ENCODE data around the gene GDI1.

GDI1 gene

GRCh38 chrX:154403858-154404257, 33.1 kb upstream of the GDI1 start:
- peaks cover 22% of the 10 kb centered on the region for H3K36me3 ChIP-seq (ENCODE audit: insufficient read depth, low read length)
- no peak overlapping the region for H3K4me3 ChIP-seq
- H3K27ac ChIP-seq, result no peak overlapping the region
- no peak for TF ChIP-seq POLR2AphosphoS5 (IDR thresholded peaks at IDR 0.05; ENCODE audit: borderline replicate concordance, low read depth, low read length)
- TF ChIP-seq FOXP2 (optimal IDR thresholded peaks at IDR 0.05; ENCODE audit: control extremely low read depth, extremely low read length, insufficient read depth), result no peak
- TF ChIP-seq EZH2 (IDR thresholded peaks at IDR 0.05), result no peak
- no peak overlapping the region for H3K9ac ChIP-seq (ENCODE audit: insufficient read length)
- no peak for DNase-seq (ENCODE audit: low read depth, low spot score)
- H3K9me3 ChIP-seq (ENCODE audit: low read depth, low read length), result no peaks in the 10 kb centered on the region

- TF ChIP-seq EZH2 (IDR thresholded peaks at IDR 0.05) (no peak), POLR2AphosphoS5 (IDR thresholded peaks at IDR 0.05; ENCODE audit: borderline replicate concordance, low read depth, low read length) (no peak), FOXP2 (optimal IDR thresholded peaks at IDR 0.05; ENCODE audit: control extremely low read depth, extremely low read length, insufficient read depth) (no peak)
- no peak for DNase-seq (ENCODE audit: low read depth, low spot score)
- Histone ChIP-seq H3K4me3 (no peak overlapping the region), H3K27ac (no peak overlapping the region), H3K36me3 (ENCODE audit: insufficient read depth, low read length) (peaks cover 14% of the 10 kb centered on the region), H3K9ac (ENCODE audit: insufficient read length) (no peak overlapping the region), H3K9me3 (ENCODE audit: low read depth, low read length) (no peaks in the 10 kb centered on the region)
Measured at GRCh38 chrX:154404625-154405192, 32.2 kb upstream of the GDI1 start.

DNA sequence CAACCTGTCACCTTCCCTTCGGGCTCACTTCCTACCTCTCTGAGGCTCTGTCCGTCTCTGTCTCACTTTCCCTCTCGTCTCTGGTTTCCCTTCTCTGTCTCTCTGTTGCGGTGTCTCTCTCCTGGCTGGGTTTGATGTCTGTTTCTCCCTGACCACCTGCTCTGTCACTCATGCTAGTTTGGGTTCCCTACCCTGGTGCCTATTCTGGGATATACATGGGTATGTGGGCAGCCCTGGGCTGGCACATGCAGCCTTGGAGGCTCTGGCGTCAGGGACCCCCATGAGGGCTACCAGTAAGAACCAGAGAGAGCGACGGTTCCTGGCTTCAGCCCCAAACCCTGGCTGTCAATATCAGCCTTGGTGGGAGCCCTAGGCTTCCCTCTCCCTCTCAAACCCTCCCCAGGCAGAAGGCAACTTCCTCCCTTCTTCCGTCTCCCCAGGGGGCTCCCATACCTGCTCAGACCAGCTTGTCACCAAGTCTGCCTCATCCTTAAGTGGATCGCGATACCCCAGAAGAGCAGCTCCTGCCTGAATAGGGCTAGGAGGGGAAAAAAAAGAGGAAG, 28.2 kb upstream of the GDI1 start:
- TF ChIP-seq EZH2 (IDR thresholded peaks at IDR 0.05) (no peak), FOXP2 (optimal IDR thresholded peaks at IDR 0.05; ENCODE audit: control extremely low read depth, extremely low read length, insufficient read depth) (no peak), POLR2AphosphoS5 (IDR thresholded peaks at IDR 0.05; ENCODE audit: borderline replicate concordance, low read depth, low read length) (no peak)
- H3K36me3 ChIP-seq (ENCODE audit: insufficient read depth, low read length), result no peaks in the 10 kb centered on the region
- H3K9me3 ChIP-seq (ENCODE audit: low read depth, low read length), result no peaks in the 10 kb centered on the region
- DNase-seq (ENCODE audit: low read depth, low spot score), result no peak
- no peak overlapping the region for H3K27ac ChIP-seq
- no peak overlapping the region for H3K4me3 ChIP-seq
- no peak overlapping the region for H3K9ac ChIP-seq (ENCODE audit: insufficient read length)

GRCh38 chrX:154409222-154409871, 27.6 kb upstream of the GDI1 start, which contains the start of gene DNASE1L1:
Gene DNASE1L1 (minus strand): TSS chrX:154409254. CDS start chrX:154405568, 3,686 bp downstream.
- Histone ChIP-seq H3K27ac (no peak within 1 kb of the TSS), H3K36me3 (ENCODE audit: insufficient read depth, low read length) (no peaks in the 10 kb centered on the region), H3K9ac (ENCODE audit: insufficient read length) (no peak within 1 kb of the TSS), H3K9me3 (ENCODE audit: low read depth, low read length) (no peaks in the 10 kb centered on the region), H3K4me3 (no peak within 1 kb of the TSS)
- no peak for DNase-seq (ENCODE audit: low read depth, low spot score)
- TF ChIP-seq POLR2AphosphoS5 (IDR thresholded peaks at IDR 0.05; ENCODE audit: borderline replicate concordance, low read depth, low read length) (no peak), EZH2 (IDR thresholded peaks at IDR 0.05) (no peak)

DNA sequence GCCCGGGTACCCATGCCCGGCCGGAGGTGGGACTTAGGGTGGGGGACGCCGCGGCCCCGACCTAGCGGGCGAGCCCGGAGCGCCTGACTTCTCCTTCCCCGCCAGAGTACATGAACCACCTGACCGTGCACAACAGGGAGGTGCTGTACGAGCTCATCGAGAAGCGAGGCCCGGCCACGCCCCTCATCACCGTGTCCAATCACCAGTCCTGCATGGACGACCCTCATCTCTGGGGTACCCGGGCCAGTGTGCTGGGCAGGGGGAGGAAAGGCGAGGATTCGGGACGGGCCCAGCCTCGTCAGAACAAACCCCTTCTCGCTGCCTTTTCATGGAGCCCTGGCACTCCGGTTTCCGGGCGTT, 25.0 kb upstream of the GDI1 start:
- H3K9ac ChIP-seq (ENCODE audit: insufficient read length), result peak overlapping the region; percentile 76
- H3K9me3 ChIP-seq (ENCODE audit: low read depth, low read length), result no peaks in the 10 kb centered on the region
- TF ChIP-seq EZH2 (IDR thresholded peaks at IDR 0.05) (no peak), POLR2AphosphoS5 (IDR thresholded peaks at IDR 0.05; ENCODE audit: borderline replicate concordance, low read depth, low read length) (no peak; the same call in 1 of the 2 replicates), FOXP2 (optimal IDR thresholded peaks at IDR 0.05; ENCODE audit: control extremely low read depth, extremely low read length, insufficient read depth) (no peak)
- no peak for DNase-seq (ENCODE audit: low read depth, low spot score)
- peak overlapping the region; percentile 80 for H3K4me3 ChIP-seq
- no peak overlapping the region for H3K27ac ChIP-seq
- H3K36me3 ChIP-seq (ENCODE audit: insufficient read depth, low read length), result no peaks in the 10 kb centered on the region

DNA sequence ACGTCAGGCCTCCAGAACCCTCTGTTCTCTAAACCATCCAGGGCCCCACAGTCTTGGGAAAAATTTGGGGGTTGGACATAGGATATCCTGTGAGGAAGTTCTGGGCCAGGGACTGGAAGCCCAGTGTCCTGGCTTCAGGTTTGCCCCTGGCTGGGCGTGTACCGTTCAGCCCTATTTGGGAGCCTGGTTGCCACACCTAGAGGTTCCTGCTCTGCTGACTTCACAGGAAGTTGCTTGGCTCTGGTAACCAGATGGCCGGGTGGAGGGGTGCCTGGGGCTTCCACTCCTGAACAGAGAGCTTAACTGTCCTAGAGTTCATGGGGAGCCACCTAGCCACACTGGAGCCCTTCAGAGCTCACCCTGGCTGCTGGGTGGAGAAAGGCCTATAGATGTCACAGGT, 24.5 kb upstream of the GDI1 start:
- no peaks in the 10 kb centered on the region for H3K36me3 ChIP-seq (ENCODE audit: insufficient read depth, low read length)
- H3K9ac ChIP-seq (ENCODE audit: insufficient read length), result no peak overlapping the region
- no peak for DNase-seq (ENCODE audit: low read depth, low spot score)
- no peaks in the 10 kb centered on the region for H3K9me3 ChIP-seq (ENCODE audit: low read depth, low read length)
- TF ChIP-seq FOXP2 (optimal IDR thresholded peaks at IDR 0.05; ENCODE audit: control extremely low read depth, extremely low read length, insufficient read depth), result no peak
- no peak for TF ChIP-seq POLR2AphosphoS5 (IDR thresholded peaks at IDR 0.05; ENCODE audit: borderline replicate concordance, low read depth, low read length)
- TF ChIP-seq EZH2 (IDR thresholded peaks at IDR 0.05), result no peak
- H3K4me3 ChIP-seq, result peak overlapping the region; percentile 80
- H3K27ac ChIP-seq, result no peak overlapping the region

DNA sequence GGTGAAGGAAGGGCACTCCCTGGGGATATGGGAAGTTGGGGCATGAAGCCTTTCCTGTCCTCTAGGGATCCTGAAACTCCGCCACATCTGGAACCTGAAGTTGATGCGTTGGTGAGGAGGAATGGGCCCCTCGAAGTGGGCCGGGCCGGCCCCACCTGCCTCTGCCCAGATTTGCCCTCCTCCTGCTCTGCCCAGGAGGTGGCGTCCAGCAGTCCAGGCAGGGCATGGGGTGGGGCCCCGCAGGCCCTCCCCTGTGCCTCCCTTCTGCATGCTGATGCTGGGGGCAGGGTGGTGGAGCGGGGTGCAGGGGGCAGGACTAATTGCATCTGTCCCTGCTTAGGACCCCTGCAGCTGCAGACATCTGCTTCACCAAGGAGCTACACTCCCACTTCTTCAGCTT, 23.8 kb upstream of the GDI1 start:
- H3K9me3 ChIP-seq (ENCODE audit: low read depth, low read length), result no peaks in the 10 kb centered on the region
- no peak overlapping the region for H3K9ac ChIP-seq (ENCODE audit: insufficient read length)
- TF ChIP-seq POLR2AphosphoS5 (IDR thresholded peaks at IDR 0.05; ENCODE audit: borderline replicate concordance, low read depth, low read length), result no peak
- TF ChIP-seq EZH2 (IDR thresholded peaks at IDR 0.05), result no peak
- no peak for TF ChIP-seq FOXP2 (optimal IDR thresholded peaks at IDR 0.05; ENCODE audit: control extremely low read depth, extremely low read length, insufficient read depth)
- H3K27ac ChIP-seq, result no peak overlapping the region
- no peak for DNase-seq (ENCODE audit: low read depth, low spot score)
- H3K4me3 ChIP-seq, result no peak overlapping the region
- no peaks in the 10 kb centered on the region for H3K36me3 ChIP-seq (ENCODE audit: insufficient read depth, low read length)

DNA sequence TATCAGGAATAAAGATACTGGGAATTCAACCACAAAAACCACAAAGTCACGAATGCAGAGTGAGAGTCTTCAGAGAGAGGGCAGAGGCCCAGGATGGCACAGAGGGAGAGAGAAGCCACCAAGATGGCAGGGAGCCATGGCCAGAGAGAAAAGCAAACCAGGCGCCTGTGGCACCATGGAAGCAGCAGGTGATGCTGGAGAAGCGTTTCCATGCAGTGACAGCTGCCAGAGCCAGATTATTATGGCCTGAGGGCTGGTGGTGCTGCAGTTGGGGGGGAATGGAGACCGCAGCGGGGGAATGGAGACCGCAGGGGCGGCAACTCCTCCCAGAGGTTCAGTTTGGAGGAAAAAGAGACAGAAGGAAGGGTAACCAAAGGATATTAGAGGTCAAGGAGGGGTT, 19.8 kb upstream of the GDI1 start:
- Histone ChIP-seq H3K9ac (ENCODE audit: insufficient read length) (no peak overlapping the region), H3K9me3 (ENCODE audit: low read depth, low read length) (no peaks in the 10 kb centered on the region), H3K27ac (0 out of 2 replicates have a peak overlapping the region, but pooled peaks have one; percentile 25), H3K36me3 (ENCODE audit: insufficient read depth, low read length) (no peaks in the 10 kb centered on the region), H3K4me3 (no peak overlapping the region)
- DNase-seq (ENCODE audit: low read depth, low spot score), result no peak
- TF ChIP-seq FOXP2 (optimal IDR thresholded peaks at IDR 0.05; ENCODE audit: control extremely low read depth, extremely low read length, insufficient read depth), result no peak
- no peak for TF ChIP-seq POLR2AphosphoS5 (IDR thresholded peaks at IDR 0.05; ENCODE audit: borderline replicate concordance, low read depth, low read length)
- TF ChIP-seq EZH2 (IDR thresholded peaks at IDR 0.05), result no peak

Measured in SK-N-MC (cell line).